ENCODE measurements around the gene LRFN4.

LRFN4 gene

DNA sequence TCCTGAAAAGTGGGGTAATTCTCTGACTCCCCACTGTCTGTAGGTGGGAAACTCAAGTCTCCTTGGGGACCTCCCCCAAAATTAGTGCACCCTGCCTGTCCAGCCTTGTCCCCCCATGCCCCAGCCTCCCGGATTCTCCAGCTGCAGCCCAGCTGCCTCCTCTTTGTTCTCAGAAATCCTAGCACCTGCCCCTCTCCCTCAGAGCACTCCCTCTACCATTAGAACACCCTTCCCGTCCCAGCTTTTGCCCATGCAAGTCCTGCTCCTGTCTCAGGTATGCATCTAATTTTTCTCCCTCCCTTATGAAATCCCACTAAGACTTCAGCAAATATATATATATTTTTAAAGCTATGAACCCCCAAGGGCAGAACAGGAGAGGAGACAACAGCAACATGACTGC lies 37.3 kb downstream of the LRFN4 start:
- DNase-seq: no peak

DNA sequence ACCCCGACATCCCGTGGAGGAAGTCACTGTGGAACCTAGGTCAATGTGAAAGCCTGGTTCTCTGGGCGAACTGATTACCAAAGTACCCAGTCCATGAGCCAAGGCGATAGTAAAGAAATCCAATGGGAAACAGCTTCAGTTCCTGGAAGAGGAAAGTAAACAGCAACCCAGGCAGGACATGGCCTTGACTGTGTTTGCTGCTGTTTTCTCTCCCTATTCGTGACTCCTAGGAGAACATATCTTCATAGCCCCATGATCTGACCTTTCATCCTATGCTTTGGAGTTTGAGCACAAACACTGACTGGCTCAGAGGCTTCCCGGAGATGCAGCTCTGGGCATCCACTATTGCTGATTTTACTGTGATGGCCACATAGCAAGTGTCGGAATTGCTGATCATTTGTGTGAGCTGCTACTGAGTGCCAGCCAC lies 45.1 kb downstream of the LRFN4 start:
- no peak for DNase-seq

DNA sequence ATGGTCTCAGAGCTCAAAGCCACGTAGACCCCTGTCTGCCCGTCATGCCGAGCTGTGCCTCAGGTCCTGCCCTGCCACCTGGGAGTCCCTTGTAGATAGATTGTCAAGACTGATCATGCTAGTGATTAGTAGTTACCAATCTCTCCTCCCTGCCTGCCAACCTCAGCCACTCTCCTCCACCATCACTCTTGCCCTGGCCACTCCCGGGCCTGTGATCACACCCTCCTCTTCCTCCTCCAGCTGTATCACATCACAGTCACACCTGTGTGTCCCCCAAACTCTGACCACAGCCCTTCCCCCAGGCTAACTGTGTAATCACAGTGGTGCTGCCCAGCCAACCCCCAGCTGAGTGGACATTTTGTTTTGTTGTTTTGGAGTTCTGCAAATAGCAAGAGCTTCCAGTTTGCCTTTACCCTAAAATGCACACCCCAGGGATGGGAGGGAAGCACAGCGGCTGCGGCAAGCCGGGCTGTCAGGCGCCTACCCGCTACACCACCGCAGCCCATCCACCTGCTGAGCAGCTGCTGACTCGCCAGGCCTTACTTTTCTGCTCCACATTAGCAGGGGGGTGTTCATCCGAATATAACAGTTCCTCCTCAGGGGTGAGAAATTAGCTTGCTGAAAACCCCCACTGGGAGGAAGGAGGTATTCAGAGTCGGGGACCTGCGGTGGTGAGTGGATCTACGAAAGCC lies 45.8 kb downstream of the LRFN4 start:
- no peak for DNase-seq

DNA sequence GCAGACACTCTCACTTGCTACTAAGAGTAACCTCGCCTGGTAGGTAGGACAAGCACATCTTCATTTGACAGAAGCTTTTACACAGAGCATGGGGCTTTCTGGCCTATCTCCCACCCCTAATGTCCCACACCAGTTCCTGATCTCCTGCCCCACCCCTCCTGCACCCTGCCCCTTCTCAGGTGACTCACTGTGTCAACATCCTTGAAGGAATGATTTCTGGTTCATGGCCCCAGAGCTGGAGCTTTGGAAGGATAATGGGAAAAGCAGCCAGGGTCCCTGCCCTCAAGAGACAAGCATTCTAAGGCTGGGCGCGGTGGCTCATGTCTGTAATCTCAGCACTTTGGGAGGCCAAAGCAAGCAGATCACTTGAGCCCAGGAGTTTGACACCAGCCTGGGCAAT lies 47.2 kb downstream of the LRFN4 start:
- no peak for DNase-seq

DNA sequence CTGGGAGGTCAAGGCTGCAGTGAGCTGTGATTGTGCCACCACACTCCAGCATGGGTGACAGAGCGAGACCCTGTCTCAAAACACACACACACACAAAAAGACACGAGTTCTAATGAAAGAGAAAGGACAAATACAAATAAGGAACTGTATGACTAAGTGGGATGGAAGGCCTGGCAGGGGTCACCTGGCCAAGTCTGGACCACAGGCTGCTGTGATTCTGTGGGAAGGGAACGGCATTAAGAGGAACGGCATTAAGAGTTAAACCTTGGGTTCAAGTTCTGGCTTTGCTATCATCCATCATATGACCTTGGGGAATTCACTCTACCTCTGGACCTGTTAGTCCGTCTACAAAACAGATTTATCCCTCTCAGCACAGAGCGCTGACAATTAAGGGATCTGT lies 47.7 kb downstream of the LRFN4 start:
- DNase-seq: no peak

DNA sequence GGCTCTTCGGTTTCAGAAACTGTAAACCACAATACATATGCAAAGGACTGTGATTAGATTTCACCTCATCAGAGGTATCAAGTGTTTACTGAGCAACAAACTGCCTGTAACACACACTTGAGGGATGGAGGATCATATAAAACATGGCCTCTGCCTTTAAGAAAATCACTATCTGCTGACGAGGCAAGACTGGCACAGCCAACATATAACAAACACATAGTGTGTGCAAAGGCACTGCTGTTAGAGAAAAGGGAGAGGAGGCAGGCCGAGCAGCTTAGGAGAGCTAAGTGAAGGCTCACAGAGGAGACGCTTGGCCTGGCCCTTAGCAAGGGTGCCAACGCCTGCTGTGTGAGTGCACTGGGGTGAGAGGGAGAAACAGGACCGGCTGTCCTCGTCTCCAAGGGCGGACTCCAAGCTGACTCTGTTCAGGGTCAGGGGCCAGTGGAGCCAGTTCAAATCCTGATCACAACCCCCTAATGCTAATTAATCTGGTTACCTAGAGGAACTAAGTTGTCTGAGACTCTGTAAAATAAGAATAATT lies 48.2 kb downstream of the LRFN4 start:
- DNase-seq: no peak

DNA sequence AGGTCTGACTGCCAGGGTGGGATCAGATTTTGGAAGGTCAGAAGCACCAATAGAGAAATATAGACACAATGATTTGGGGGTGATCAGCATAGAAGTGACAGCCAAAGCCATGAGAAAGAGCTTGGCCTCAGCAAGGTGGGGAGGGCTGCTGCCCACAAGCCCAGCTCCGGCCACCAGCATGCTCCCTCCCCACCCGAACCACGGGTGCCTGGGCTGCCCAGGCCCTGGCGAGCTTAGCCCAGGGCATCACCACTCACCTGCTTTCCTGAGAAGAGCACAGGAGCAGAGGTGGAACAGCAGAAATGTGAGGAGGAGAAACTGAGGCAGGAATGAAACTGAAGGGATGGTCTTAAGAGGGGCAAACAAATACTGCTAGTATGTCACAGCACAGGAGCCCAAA lies 48.8 kb downstream of the LRFN4 start:
- no peak for DNase-seq

DNA sequence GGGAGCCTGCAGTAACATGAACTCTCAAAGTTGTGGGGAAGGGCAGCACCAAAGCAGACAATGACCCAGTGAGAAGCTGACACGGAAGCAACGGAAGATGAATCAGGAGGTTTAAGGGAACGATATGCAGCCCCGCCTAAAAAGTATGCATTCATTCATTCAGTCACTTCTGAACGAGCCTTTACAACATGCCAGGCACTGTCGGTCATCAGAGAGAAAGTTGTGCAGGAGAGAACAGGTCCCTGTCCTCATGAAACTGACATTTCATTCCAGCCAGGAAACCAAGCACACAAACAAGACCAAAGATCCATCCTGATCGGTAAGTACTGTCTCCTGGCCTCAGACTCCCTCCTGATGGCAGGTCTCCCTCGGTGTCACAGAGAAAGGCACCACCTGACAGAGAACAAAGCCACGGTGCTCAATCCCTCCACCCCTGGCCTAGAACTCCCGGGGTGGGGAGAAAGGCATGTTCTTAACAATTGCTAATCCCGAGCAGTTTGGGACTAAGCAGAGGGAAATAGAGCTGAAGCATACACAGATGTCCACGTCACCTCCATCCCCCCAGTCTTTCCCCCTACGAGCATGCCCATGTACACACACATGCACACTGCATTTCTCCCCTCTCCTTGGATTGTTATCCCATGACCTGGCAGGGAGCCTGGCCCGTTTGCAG lies 49.3 kb downstream of the LRFN4 start:
- DNase-seq: no peak

DNA sequence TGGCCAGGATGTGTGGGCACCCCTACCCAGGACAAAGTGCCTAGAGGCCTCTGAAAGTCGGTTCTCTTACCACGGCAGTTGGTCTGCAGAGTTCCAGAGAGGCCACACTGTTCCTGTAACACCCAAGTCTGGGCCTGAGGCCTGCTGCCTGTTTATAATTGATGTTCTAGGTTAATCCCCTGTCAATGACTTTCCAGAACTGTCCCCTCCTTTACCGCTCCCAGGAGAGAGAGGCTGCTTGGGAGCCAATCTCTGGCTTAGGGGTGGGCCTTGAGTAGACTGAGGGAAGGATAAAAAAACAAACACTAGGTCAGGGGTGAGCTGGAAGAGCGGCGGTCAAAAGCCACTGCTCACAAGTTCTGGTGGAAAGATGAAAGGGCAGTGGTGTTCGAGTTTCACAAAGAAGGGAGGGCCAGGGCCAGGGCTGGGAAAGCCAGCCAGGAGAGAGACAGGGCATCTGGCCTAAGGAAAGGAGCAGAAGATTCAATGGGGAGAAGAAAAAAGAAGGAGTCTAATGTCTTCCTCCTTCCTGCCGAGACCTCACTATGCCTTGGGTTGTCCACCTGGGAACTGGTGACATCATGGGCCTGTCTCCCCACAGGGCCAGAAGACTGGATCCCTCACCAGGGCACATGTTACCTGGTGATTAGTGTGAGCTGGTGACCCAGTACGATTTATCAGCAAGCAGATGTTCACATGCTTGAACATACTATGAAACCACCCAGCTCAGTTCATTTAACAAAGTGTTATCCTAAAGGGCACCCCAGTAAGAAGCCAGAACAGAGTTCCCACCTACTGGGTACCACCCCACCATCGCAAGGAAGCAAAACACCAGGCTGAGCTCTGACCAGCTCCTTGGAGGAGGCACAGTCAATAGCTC lies 51.1 kb downstream of the LRFN4 start:
- no peak for DNase-seq

DNA sequence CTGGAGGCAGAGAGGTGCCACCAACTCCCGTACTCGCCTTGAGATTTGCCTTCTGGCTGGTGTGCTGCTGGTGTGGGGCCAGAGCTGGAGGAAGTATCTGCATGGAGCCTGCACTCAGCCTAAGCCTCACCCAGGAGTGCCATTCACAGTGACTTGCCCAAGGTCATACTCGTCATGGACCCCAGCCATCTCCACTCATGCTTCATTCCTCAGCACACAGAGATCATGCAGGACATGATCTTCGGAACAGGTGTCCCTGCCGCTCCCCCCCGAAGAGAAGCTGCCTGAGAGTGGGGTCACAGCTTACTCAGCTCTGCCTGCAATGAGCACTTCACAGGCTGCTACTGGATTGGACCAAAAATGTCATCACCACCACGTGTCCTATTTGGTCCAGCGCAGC lies 52.3 kb downstream of the LRFN4 start:
- no peak for DNase-seq

DNA sequence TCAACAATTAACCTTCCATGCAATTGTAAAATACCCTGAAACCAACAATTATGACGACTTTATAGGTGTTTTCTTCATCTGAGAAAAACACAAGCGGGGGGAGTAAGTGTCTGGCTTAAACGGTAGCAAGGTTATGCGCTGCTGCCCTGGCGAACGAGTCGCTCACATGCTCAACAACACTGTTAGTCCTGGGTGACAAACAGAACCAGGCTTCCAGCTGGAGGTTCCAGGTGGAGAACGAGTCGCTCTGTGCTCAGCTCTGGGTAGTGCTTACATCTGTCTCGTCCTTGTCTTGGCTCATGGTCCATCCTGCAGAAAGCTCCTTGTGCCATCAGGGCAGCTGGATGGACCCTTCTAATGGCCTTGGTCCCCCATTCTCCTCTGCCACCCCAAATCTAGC lies 53.2 kb downstream of the LRFN4 start:
- DNase-seq: no peak

Data from 8988T (cell line).